NCI-H2196 (cell line): ENCODE results near the gene TGFBR2.

Experiments used
- DNase-seq: peaks from one replicate; lab custom pipeline; 2025; ENCODE audit not compliant: unreplicated experiment; lab: John Stamatoyannopoulos, UW

Gene TGFBR2

DNA sequence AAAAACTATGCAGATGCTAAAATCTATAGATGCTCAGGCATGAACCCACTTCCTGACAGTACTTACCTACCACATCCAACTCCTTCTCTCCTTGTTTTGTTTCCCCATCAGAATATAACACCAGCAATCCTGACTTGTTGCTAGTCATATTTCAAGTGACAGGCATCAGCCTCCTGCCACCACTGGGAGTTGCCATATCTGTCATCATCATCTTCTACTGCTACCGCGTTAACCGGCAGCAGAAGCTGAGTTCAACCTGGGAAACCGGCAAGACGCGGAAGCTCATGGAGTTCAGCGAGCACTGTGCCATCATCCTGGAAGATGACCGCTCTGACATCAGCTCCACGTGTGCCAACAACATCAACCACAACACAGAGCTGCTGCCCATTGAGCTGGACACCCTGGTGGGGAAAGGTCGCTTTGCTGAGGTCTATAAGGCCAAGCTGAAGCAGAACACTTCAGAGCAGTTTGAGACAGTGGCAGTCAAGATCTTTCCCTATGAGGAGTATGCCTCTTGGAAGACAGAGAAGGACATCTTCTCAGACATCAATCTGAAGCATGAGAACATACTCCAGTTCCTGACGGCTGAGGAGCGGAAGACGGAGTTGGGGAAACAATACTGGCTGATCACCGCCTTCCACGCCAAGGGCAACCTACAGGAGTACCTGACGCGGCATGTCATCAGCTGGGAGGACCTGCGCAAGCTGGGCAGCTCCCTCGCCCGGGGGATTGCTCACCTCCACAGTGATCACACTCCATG, 65.3 kb downstream of the TGFBR2 start:
- no peak for DNase-seq

DNA sequence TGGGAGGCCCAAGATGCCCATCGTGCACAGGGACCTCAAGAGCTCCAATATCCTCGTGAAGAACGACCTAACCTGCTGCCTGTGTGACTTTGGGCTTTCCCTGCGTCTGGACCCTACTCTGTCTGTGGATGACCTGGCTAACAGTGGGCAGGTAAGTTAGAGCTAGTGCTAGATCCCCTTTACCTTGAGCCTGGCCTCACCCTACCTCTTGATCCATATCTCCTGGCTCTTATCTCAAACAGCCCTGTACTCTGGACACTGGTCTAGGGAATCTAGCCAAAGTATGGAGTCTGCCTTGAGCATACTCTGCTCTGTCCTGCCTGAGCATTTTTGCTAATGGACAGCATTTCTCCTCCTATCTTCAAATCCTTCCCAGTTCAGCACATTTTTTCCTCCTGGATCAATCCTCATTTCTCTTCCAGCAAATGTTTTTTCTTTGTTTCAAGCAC, 65.9 kb downstream of the TGFBR2 start:
- DNase-seq: no peak

DNA sequence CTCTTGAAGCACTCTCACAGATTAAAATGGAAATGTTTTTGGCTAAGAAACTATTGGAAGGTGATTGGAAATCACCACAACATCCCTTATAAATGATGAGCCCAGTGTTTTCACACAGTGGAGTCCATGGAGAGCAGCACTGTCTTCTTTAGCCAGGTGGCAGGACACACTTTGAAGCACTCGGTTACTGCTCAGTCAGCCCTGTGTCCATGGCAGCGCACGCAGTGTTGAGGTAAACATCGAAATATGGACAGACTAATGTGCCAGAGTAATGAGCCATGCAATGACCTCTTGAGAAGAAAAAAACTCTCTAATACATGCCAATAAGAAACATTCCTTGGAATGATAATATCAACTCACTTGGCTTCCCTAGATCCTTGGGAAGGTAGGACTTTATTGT, 66.6 kb downstream of the TGFBR2 start:
- no peak for DNase-seq

GRCh38 chr3:30673425-30674341, 67.3 kb downstream of the TGFBR2 start:
- no peak for DNase-seq

- DNase-seq: no peak
Observed at GRCh38 chr3:30675006-30675405, 68.6 kb downstream of the TGFBR2 start.

DNA sequence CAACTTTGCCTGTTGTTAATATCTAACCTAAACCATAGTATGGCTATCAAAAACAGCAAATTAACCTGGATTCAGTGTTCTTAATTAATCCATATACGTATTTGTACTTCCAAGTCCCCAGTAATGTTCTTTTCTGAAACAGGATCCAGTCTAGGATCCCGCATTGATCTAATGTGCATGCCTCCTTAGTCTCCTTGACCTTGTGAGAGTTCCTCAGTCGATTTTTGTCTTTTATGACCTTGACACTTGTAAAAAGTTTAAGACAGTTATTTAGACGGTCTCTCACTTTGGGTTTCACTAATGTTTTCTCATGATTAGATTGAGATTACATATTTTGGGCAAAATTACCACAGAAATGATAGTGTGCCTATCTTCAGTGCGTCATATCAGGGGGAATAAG, 69.4 kb downstream of the TGFBR2 start:
- no peak for DNase-seq

DNA sequence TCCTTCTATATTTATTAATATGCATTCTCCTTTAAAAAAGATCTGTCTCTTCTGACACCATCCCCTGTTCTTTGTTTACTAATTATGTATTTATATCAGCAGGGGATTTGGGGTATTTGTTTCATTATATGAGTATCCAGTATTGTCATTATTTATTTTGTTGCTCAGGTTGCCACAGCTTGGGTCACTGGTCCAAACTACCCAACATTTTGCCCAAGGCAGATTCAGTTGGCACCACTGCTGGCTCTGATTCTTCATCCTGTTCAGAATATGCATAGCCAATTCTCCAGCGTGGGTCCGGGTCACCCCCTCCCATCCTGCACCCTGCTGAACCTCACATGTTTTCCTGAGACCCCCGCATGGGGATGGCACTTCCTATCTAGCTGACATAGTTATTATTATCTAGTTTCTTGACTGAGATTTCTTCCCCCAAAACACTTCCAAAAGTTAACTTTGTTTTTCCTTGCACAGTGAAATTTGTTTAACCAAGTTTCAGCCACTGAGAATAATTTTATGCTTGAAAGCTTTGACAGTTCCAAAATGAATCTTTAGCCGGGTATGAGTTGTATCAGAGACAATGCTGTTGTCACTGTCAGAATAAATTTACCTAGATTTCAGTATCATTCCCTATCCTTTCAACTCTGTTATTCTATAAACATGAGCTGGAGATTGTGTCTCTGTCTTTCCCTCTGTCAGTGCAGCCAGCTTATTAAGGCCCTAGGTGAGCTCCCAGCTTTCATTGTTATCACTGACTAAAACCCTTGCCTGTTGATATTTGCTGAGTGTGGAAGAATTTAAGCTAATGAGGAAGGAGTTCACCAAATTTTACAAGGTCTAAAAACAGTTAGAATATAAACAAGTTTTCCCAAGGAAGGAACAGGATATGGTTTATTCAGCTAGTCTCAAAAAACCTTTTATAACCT, 70.3 kb downstream of the TGFBR2 start:
- DNase-seq: no peak

DNA sequence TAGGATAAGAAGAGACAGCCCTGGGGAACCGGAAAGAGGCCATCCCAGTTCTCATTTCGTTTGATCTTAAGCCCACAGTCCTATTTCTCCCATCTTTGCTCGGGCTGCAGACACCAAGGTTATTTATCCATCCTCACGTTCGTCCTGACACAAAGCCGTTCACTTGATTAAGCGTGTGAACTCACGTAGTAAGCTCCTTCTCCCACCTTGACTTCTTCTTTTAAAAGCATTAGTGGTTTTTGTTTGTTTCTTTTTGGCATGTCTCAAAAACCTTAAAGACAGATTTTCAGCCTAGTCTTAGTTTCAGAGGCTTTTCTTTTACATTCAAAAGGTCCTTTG, 70.9 kb downstream of the TGFBR2 start:
- DNase-seq: no peak

GRCh38 chr3:30679045-30679444, 72.6 kb downstream of the TGFBR2 start:
- no peak for DNase-seq

DNA sequence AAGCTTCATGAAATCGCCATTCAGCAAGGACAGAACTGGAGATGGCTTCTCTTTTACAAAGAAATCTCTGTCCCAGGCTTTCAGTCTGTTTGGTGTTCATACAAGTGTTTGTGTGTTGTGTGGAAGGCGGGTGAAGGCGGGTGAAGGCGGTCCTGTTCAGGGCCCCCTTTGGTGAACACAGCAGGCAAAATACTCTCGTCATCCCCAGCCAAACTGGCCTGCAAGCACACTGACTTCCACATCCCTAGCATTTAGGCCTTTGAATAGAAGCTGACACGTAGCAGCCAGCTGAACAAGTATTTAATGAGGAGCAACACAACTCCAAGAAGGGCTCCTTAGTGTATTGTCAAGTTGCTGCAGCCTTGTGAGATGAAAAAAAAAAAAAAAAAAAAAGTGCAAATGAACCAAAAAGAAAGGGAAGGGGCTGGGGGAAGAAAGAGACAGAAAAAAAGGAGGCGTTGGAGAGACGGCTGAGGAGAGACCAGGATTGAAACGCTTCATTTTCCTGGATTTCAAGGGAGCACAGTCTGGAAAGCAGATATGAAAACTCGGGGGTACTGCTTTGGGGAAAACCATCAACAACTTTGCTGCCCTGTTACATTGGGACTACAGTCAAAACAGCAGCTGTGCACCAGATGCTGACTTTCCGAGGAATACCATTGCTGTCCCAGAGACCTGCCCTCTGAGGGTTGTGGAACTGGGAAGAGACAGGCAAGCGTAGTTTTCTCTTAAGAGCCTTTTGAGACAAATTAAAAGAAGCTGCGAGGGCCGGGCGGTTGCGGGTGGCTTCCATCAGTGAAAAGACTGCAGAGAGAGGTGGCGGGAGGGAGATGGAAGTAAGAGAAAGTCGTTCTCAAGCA, 74.6 kb downstream of the TGFBR2 start:
- no peak for DNase-seq

- no peak for DNase-seq
Observed at GRCh38 chr3:30681649-30682211, 75.3 kb downstream of the TGFBR2 start.

DNA sequence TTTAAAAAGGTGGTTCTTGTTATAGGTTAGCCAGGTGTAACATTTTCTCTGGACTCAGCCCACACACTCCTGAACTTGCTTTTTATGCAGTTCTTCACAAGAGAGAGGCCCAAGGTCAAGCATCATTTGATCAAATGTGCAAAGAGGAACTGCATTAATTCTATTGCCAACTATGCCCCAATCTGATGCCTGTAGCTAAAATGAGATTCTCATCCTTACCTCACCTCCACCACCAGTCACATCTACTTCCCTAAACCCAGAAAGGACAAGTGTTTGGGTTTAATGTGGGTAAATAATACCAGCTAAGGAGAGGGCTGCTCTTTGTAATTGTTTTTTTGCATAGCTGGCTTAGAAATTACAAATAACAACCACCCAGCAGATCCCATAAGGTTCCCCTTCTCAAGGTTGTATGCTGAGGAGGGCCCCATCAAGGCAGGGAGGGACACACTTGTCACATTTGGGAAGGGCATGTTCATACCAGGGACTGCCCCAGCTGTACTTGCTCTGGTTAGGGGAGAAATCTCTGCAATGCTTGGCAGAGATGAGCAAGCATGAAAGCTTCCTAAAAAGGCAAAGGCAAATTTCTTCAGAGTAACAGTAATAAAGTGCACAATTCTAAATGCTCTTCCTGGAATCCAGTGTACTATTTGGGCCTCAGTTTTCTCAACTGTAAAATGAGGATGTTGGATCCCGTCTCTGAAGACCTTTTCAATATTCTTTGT, 76.2 kb downstream of the TGFBR2 start:
- no peak for DNase-seq

GRCh38 chr3:30683769-30684168, 77.4 kb downstream of the TGFBR2 start:
- no peak for DNase-seq

GRCh38 chr3:30684356-30684755, 78.0 kb downstream of the TGFBR2 start:
- no peak for DNase-seq

DNA sequence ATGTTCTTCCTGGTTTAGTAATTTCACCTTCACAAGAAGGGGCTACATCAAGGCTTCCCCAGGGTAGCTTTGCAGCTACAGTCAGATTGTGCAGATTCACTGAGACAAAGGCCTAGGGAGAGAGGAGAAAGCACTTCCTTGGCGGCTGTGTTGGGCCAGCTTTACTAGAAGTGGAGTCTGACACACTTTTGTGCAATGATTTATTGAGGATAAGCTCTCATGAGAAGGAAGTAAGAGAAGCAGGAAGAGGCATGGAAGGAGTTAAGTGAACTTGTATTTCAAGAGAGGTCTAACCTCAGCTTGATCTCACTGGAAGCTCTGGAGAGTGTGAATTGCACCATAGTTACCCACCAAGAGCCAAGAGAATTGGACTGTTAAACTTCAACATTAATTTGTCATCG, 78.9 kb downstream of the TGFBR2 start:
- DNase-seq: no peak

DNA sequence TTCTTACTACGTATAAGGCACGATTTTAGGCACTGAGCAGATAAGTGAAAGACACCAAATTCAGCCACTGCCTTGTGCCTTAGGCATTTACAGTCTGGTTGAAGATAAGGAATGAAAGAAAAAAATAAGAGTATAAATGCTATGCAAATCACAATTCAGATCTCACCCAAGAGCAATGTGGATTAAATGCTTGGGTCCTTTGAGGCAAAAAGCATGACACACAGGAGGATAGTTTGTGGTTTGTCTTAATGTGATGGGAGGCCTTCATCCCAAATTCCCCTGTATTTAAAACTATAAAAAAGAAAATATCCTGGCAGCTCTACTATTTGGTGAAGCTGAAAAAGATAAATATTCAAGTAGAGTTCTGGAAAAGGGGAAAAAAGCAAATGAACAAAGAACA, 79.8 kb downstream of the TGFBR2 start:
- DNase-seq: no peak

DNA sequence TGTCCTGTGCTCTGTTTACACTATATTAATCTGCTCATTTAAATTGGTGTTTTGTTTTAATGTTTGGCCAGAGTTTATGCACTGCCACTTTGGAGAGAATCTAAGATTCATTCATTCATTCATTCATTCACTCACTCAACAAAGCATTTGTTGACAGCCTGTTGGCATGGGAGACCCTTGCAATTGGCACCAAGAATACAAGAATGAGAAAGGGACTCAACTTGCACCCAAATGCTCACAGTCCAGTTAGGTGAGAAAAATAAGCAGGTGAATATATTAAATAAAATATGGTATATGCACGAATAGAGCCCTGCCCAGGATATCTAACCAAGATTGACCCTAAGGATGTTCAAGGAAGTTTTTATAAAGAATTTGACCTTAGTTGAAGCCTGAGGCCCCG, 80.4 kb downstream of the TGFBR2 start:
- no peak for DNase-seq

DNA sequence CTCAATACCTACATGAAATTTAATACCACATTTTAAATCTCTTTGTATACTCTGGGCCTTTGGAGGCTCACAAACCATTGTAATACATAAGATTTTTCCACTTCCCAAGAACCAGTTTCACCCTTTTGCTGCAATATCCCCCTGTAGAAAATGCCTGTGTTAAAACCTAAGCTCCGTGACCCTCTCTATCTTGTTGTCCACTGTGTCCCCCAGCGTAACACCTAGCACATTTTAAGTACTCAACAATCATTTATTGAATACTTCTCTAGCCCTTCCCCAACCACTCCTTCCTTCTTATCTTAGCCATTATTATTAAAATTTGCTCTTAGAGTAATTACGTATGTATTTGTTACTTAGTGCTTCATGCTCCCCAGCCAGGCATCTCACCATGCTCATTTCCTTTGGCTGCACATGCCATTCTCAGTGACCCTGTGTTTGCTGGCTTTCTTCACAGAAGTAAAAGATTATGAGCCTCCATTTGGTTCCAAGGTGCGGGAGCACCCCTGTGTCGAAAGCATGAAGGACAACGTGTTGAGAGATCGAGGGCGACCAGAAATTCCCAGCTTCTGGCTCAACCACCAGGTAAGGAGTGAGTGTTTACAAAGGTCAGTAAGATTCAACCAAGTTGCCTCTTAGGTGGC, 81.6 kb downstream of the TGFBR2 start:
- DNase-seq: no peak
